HepG2 (cell line): Measurements from ENCODE around the gene NCAPD2. TPM values are rescaled to one million over a fixed set of nuclear protein-coding genes. Genes with fewer than 3 reads are reported as not detected.

ENCODE experiments used
- AKAP8 ChIP-seq: sonication (generic); formaldehyde crosslinking; IDR thresholded peaks from 2 replicates; pipeline ENCODE4 v1.5.1; 2020; ENCODE audit warnings: mild to moderate bottlenecking, missing genetic modification reagents
- CBX2 ChIP-seq, 2 experiments: fragments of 200-600 bp in 1 of 2; sonication (generic); formaldehyde crosslinking in 1 of 2; IDR thresholded peaks; 2 replicates each; pipeline versions ENCODE4 v1.7.0 to v1.8.1; 2018 to 2022; ENCODE audit warnings: low read depth in 2 of 2, low read length in 1 of 2, mild to moderate bottlenecking in 1 of 2, missing genetic modification reagents in 1 of 2
- ERF ChIP-seq: IDR thresholded peaks from 2 replicates; pipeline ENCODE4 v1.6.1; 2018; ENCODE audit warnings: missing biosample characterization, missing genetic modification reagents
- FLYWCH1 ChIP-seq: sonication (generic); formaldehyde crosslinking; IDR thresholded peaks from 2 replicates; pipeline ENCODE4 v1.8.1; 2023; ENCODE audit warnings: mild to moderate bottlenecking, missing genetic modification reagents
- FOSL1 ChIP-seq: sonication (generic); formaldehyde crosslinking; IDR thresholded peaks from 2 replicates; pipeline ENCODE4 v1.9.0; 2021; ENCODE audit warnings: missing genetic modification reagents, borderline replicate concordance
- HIVEP1 ChIP-seq: sonication (generic); formaldehyde crosslinking; IDR thresholded peaks from 2 replicates; pipeline ENCODE4 v1.4.0; 2020; ENCODE audit warnings: mild to moderate bottlenecking, missing genetic modification reagents
- HNRNPH1 ChIP-seq: fragments of 200-400 bp; formaldehyde crosslinking; optimal IDR thresholded peaks from 2 replicates; pipeline ENCODE3; 2017; ENCODE audit warnings: mild to moderate bottlenecking, low read depth, low read length
- MIXL1 ChIP-seq: IDR thresholded peaks from 2 replicates; pipeline ENCODE4 v1.6.1; 2016
- PAF1 ChIP-seq: IDR thresholded peaks from 2 replicates; pipeline ENCODE4 v1.6.1; 2016; ENCODE audit warnings: missing genetic modification reagents, missing compliant biosample characterization
- PAWR ChIP-seq: sonication (generic); formaldehyde crosslinking; IDR thresholded peaks from 2 replicates; pipeline ENCODE4 v1.4.0; 2020; ENCODE audit warnings: missing genetic modification reagents, mild to moderate bottlenecking, borderline replicate concordance
- RAD21 ChIP-seq: fragments of 450-650 bp; formaldehyde crosslinking; IDR thresholded peaks from 2 replicates; pipeline ENCODE4 v1.5.0; 2020; ENCODE audit warnings: mild to moderate bottlenecking
- SALL1 ChIP-seq: sonication (generic); formaldehyde crosslinking; IDR thresholded peaks from 2 replicates; pipeline ENCODE4 v1.8.0; 2022; ENCODE audit warnings: mild to moderate bottlenecking, missing genetic modification reagents
- TBX2 ChIP-seq: sonication (generic); formaldehyde crosslinking; IDR thresholded peaks from 2 replicates; pipeline ENCODE4 v1.5.0; 2020; ENCODE audit warnings: missing genetic modification reagents, mild to moderate bottlenecking, borderline replicate concordance
- TCF12 ChIP-seq, 2 experiments: fragments of 450-650 bp in 1 of 2; sonication (generic) in 1 of 2; formaldehyde crosslinking in 1 of 2; IDR thresholded peaks; 2 replicates each; pipeline versions ENCODE4 v1.6.1 to v1.8.0; 2017 to 2022; ENCODE audit warnings: antibody characterized with exemption in 1 of 2, mild to moderate bottlenecking in 1 of 2, missing genetic modification reagents in 1 of 2, moderate library complexity in 1 of 2
- ZKSCAN1 ChIP-seq: fragments of 150-350 bp; IDR thresholded peaks from 2 replicates; pipeline ENCODE4 v1.6.1; 2014; ENCODE audit warnings: low read length
- ZNF101 ChIP-seq: sonication (generic); formaldehyde crosslinking; IDR thresholded peaks from 2 replicates; pipeline ENCODE4 v1.4.0; 2020; ENCODE audit warnings: mild to moderate bottlenecking, low read depth, missing genetic modification reagents, borderline replicate concordance
- ZNF292 ChIP-seq: sonication (generic); formaldehyde crosslinking; IDR thresholded peaks from 2 replicates; pipeline ENCODE4 v1.8.1; 2022; ENCODE audit warnings: mild to moderate bottlenecking, low read depth, missing genetic modification reagents, borderline replicate concordance
- ZNF546 ChIP-seq: sonication (generic); formaldehyde crosslinking; conservative IDR thresholded peaks from 2 replicates; pipeline ENCODE4 v1.8.1; 2023; ENCODE audit warnings: mild to moderate bottlenecking, missing genetic modification reagents
- ZNF761 ChIP-seq: sonication (generic); formaldehyde crosslinking; conservative IDR thresholded peaks from 2 replicates; pipeline ENCODE4 v1.4.0; 2020; ENCODE audit warnings: mild to moderate bottlenecking, missing genetic modification reagents
- ZNF891 ChIP-seq: sonication (generic); formaldehyde crosslinking; IDR thresholded peaks from 2 replicates; pipeline ENCODE4 v1.5.0; 2020; ENCODE audit warnings: mild to moderate bottlenecking, missing genetic modification reagents
- polyA plus RNA-seq, 8 experiments: library from polyadenylated mRNA; depleted of rRNA in 3 of 8; stranded (reverse) in 7 of 8; unstranded in 1 of 8; fragments of >200 nt; fragmentation: Illumina TruSeq in 4 of 8; extraction: Trizol in 4 of 8; gene quantifications; 2 replicates each; pipeline versions ENCODE4 v1.2.1 to v1.2.3, GENCODE V29; 2011 to 2016; ENCODE audit warnings: low read depth in 4 of 8, missing spikeins in 1 of 8, mixed read lengths in 1 of 8; ENCODE audit not compliant: insufficient read depth in 1 of 8
- total RNA-seq, 5 experiments: library from RNA; depleted of rRNA; stranded (reverse); fragments of >200 nt; fragmentation: Illumina TruSeq; extraction: Trizol; gene quantifications; 2 replicates each; pipeline ENCODE4 v1.2.3, GENCODE V29; 2016; ENCODE audit warnings: low read depth in 1 of 5
- TF ChIP-seq, protein P1 (sequence below): IDR thresholded peaks from 2 replicates; pipeline ENCODE4 v1.6.1; 2016; ENCODE audit warnings: missing compliant biosample characterization, missing genetic modification reagents, borderline replicate concordance
- TF ChIP-seq, protein P2 (sequence below): sonication (generic); formaldehyde crosslinking; conservative IDR thresholded peaks from 2 replicates; pipeline ENCODE4 v1.4.0; 2020; ENCODE audit warnings: missing genetic modification reagents
- TF ChIP-seq, protein P3 (sequence below): sonication (generic); formaldehyde crosslinking; IDR thresholded peaks from 2 replicates; pipeline ENCODE4 v1.8.0; 2022; ENCODE audit warnings: missing genetic modification reagents, mild to moderate bottlenecking, inconsistent platforms, borderline replicate concordance

The NCAPD2 gene
- total and polyA plus RNA-seq, 2 of the 13 experiments (the other 11 are each of a cell fraction or from before 2014, with no cell fraction given): 51.1 to 65.6 TPM

DNA sequence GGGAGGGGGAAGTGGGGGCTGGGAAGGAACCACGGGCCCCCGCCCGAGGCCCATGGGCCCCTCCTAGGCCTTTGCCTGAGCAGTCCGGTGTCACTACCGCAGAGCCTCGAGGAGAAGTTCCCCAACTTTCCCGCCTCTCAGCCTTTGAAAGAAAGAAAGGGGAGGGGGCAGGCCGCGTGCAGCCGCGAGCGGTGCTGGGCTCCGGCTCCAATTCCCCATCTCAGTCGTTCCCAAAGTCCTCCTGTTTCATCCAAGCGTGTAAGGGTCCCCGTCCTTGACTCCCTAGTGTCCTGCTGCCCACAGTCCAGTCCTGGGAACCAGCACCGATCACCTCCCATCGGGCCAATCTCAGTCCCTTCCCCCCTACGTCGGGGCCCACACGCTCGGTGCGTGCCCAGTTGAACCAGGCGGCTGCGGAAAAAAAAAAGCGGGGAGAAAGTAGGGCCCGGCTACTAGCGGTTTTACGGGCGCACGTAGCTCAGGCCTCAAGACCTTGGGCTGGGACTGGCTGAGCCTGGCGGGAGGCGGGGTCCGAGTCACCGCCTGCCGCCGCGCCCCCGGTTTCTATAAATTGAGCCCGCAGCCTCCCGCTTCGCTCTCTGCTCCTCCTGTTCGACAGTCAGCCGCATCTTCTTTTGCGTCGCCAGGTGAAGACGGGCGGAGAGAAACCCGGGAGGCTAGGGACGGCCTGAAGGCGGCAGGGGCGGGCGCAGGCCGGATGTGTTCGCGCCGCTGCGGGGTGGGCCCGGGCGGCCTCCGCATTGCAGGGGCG lies 40.2 kb downstream of the NCAPD2 start, which contains the start of gene GAPDH (continued):
- TF ChIP-seq CBX2 (IDR thresholded peaks at IDR 0.05; ENCODE audit: low read depth, low read length): no peak
- TF ChIP-seq CBX2 (CRISPR knock-in tag; IDR thresholded peaks at IDR 0.05; ENCODE audit: low read depth): 0 out of 2 replicates have a peak, but pooled peaks have one; percentile 43
- peak; percentile 18 for TF ChIP-seq HNRNPH1
- TF ChIP-seq, protein P1, sequence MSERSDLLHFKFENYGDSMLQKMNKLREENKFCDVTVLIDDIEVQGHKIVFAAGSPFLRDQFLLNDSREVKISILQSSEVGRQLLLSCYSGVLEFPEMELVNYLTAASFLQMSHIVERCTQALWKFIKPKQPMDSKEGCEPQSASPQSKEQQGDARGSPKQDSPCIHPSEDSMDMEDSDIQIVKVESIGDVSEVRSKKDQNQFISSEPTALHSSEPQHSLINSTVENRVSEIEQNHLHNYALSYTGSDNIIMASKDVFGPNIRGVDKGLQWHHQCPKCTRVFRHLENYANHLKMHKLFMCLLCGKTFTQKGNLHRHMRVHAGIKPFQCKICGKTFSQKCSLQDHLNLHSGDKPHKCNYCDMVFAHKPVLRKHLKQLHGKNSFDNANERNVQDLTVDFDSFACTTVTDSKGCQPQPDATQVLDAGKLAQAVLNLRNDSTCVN (CRISPR knock-in tag): no peak; the same call in 1 of the 2 replicates
- TF ChIP-seq, protein P2, sequence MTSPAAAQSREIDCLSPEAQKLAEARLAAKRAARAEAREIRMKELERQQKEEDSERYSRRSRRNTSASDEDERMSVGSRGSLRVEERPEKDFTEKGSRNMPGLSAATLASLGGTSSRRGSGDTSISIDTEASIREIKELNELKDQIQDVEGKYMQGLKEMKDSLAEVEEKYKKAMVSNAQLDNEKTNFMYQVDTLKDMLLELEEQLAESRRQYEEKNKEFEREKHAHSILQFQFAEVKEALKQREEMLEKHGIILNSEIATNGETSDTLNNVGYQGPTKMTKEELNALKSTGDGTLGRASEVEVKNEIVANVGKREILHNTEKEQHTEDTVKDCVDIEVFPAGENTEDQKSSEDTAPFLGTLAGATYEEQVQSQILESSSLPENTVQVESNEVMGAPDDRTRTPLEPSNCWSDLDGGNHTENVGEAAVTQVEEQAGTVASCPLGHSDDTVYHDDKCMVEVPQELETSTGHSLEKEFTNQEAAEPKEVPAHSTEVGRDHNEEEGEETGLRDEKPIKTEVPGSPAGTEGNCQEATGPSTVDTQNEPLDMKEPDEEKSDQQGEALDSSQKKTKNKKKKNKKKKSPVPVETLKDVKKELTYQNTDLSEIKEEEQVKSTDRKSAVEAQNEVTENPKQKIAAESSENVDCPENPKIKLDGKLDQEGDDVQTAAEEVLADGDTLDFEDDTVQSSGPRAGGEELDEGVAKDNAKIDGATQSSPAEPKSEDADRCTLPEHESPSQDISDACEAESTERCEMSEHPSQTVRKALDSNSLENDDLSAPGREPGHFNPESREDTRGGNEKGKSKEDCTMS (CRISPR knock-in tag): no peak
- peak; percentile 59; the same call in 1 of the 2 replicates for TF ChIP-seq TBX2
- TF ChIP-seq RAD21 (CRISPR knock-in tag): no peak
- 0 out of 2 replicates have a peak, but pooled peaks have one; percentile 35 for TF ChIP-seq ZNF761 (CRISPR knock-in tag)
- TF ChIP-seq, protein P3, sequence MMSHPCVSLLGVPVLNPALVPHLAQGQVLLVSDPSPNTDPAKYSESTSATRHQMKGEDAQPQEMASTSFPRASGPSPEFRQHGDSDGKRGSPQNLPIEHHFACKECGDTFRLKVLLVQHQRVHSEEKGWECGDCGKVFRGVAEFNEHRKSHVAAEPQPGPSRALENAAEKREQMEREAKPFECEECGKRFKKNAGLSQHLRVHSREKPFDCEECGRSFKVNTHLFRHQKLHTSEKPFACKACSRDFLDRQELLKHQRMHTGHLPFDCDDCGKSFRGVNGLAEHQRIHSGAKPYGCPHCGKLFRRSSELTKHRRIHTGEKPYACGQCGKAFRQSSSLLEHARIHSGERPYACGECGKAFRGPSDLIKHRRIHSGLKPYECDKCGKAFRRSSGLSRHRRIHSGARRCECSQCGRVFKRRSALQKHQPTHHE: peak; percentile 71
- TF ChIP-seq ZNF546: 0 out of 2 replicates have a peak, but pooled peaks have one; percentile 25
- peak; percentile 62 for TF ChIP-seq MIXL1 (CRISPR knock-in tag)
- TF ChIP-seq ZNF292: no peak
- TF ChIP-seq ERF (CRISPR knock-in tag): peak; percentile 69
- TF ChIP-seq ZNF101 (CRISPR knock-in tag): 0 out of 2 replicates have a peak, but pooled peaks have one; percentile 6
- TF ChIP-seq AKAP8: no peak
- no peak for TF ChIP-seq PAF1
- peak; percentile 42; the same call in 1 of the 2 replicates for TF ChIP-seq HIVEP1 (CRISPR knock-in tag)
- TF ChIP-seq ZKSCAN1: no peak
- no peak for TF ChIP-seq FOSL1 (CRISPR knock-in tag)
- TF ChIP-seq SALL1 (CRISPR knock-in tag): peak; percentile 62
- TF ChIP-seq PAWR: no peak
- TF ChIP-seq ZNF891: no peak
- no peak for TF ChIP-seq TCF12 (IDR thresholded peaks at IDR 0.05)
- TF ChIP-seq TCF12 (CRISPR knock-in tag; IDR thresholded peaks at IDR 0.05): peak; percentile 8
- no peak for TF ChIP-seq FLYWCH1 (CRISPR knock-in tag)
